Activated gamma-delta T cell (primary cell): Measurements from ENCODE around the gene ADRB2.
A peak's percentile ranks its signal among the peaks of the same experiment; 100 is the strongest.

Experiments used
- DNase-seq: peaks from one replicate; lab custom pipeline; 2025; lab: John Stamatoyannopoulos, UW

ADRB2 gene

DNA sequence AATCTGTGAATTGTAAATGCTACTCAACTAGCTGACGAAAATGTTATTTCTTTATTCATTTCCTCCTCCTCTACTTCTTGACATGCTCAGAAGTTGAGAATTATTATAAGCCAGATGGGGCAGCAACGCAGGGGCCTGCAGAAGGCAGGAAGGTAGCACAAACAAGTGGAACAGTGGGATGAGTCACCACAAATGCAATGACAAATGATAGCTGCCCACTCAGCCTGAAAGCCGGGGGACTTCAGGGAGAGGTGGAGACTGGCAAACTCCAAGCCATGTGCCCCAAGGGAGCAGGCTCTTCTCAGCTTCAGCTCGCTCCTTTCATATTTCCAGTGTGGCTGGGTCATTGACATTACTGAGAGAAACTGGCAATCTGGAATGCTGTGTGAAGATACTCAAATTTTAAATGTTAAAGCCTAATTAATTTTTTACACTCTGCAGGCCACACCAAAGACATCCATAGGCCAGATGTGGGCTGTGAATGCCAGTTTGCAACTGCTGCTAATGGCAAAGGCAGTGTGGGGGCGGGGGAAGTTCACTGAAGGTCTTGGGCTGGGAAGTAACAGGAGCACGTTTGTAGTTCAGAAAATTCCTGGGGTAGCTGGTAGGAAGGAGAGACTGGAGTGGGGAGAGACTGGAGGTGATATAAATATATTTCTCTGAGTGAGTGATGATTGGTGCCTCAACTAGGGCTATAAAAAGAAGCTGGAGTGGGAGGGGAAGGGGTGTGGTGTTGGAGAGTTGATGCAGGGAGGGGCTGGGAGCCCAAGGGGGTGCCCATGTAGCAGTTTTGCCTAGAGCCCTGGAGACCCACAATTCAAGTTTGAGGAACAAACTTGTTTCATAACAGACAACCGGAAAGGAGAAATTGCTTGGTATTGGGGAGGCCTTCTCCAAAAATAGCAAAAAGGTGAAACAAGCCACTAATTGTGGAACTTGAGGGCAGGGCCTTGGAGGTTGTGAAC, 20.8 kb upstream of the ADRB2 start:
- DNase-seq: no peak

DNA sequence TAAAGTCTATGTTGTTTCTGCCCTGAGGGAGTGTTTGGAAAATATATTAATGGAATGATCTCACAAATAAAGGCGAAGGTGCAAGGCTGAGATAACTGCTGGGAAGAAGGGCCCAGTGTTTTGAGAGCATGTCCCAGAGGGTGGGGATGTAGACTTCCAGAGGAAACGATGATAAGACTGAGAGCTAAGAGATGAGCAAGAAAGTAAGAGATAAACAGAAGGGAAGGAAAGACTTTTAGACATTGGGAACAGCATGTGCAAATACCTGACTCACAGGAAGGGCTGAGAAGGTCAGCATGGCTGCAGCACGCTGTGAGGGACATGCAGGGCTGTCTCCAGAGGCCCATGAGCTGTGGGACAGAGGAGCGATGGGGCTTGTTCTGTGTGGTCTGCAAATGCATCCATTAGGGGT, 19.9 kb upstream of the ADRB2 start:
- DNase-seq: no peak

DNA sequence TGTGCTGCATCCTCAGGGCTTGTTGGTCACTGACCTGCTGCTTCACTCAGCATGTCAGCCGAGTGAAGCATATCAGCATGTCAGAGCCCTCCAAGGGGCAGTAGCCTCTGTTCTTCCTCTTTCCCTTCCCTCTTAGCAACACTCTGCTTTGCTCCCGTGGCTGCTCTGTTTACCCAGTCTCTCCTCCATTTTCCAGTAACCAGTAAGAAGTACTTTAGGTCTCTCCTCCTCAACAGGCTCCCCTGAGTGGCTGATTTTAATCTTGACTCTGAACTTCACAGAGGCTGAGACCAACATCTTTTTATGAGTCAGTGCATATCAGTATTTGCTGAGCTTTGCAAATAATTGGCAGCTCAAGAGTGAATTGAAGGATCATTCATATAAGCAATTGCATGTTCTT, 18.6 kb upstream of the ADRB2 start:
- DNase-seq: no peak

DNA sequence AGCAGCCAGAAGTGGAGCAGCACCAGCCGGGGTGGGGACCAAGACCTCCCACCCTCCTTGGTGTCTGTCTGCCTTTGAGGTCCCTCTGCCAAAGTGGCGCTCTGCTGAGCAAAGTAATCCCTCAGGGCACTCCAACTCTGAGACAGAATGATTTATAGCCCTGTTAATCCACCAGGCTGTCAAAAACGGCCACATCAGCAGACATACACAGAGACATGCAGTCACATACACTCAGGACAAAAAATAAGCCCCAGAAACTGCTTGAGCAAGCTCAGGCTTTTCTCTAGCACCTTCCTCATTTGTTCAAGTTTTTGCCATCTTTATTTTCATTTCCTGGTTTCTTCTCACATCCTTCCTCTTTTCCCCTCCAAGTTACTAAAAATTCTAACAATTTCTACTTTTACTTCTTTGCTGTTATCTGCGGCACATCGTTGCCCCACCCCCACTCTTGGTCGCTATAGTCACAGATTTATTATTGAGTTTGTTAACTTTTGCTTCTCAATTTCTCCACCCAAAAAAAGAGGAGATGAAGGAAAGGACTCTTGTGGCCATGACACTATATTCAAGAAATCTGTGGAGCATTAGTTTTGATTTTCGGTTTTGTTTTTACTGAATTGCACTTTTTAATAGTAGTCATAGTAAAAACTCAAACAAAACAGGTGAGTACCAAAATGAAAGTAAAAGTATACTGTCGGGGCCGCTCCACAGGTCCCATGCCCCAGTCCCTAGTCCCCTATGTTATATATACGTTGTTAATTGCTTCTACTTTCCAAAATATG, 17.4 kb upstream of the ADRB2 start:
- DNase-seq: peak; percentile 3

DNA sequence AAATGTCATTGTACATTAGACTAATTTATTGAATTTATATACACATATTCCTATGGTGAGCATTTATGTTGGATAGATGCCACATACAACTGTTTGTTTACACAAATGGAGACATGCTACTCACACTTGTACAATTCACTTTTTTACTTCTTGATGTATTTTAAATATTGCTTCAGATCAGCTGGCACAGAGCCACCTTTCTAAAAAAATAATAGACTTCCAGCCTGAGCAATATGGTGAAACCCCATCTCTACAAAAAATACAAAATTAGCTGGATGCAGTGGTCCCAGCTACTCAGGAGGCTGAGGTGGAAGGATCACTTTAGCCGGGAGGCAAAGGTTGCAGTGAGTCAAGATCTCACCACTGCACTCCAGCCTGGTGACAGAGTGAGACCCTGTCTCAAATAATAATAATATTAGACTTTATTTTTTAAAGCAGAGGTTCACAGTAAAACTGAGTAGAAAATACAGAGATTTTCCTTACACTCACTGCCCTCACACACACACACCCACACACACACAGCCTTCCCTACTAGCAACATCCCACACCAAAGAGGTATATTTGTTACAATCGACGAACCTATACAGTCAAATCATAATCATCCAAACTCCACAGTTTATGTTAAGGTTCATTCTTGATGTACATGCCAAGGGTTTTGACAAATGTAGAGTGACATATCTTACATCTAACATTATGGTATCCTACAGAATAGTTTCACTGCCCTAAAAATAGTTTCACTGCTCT, 16.5 kb upstream of the ADRB2 start:
- DNase-seq: no peak

DNA sequence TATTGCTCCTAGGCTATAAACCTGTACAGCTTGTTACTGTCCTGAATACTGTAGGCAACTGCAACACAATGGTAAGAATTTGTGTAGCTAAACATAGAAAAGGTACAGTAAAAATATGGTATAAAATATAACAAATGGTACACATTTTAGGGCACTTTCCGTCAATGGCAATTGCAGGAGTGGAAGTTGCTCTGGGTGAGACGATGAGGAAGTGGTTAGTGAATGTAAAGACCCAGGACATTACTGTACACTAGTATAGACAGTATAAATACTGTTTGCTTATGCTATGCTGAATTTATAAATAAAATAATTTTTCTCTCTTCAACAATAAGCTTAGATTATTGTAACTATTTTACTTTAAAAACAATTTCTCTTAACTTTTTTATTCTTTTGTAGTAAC, 15.6 kb upstream of the ADRB2 start:
- DNase-seq: no peak

DNA sequence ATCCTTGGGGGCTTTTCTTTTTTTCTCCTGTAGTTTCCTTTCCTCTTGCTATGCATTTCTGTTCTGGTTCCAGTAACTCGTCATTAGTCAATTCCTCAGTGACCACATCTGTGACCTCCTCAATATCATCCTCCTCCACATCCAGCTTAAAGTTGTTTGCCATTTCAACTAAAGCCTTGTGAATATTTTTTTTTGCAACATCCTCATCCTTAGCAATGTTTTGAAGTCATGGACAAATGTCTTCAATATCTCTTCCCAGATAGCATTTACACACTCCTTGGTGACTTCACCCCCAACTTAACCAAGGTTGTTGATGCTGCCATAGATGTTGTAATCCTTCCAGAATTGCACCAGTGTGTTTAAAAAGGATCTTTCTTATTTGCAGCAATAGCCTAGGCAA, 14.7 kb upstream of the ADRB2 start:
- DNase-seq: no peak

DNA sequence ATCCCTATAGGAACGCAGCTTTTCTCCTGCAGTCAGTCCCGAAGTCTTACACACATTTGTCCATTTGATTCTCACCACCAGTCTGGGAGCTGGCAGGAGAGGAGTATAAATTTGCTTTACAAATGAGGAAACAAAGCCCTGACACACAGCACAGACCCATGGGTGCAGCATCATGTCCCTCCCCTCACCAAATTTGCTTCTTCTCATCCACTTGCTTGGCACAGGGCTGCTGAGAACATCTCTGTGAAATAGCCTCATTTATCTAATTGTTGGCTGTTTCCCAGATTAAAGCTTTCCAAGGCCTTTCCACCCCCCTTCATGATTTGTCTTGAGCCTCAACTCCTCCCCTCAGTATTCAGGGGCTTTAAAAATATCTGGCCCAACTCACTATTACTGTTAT, 11.3 kb upstream of the ADRB2 start:
- no peak for DNase-seq

DNA sequence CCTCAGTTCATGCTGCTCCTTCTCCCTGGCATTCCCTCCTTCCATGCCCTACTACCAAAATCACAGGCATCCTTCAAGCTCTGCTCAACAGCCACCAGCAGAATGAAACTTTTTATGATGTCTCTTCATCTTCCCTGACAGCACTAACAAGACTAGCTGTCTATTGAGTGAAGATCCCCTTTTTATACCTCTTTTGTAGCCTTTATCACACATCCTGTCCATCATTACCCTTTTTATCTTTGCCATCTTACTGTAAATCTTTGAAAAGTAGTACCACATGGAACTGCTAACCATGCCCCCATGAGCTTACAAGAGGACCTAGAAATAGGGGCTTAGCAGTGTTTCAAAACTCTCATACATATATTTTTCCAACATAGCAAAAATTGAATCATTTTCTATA, 10.8 kb upstream of the ADRB2 start:
- DNase-seq: no peak

DNA sequence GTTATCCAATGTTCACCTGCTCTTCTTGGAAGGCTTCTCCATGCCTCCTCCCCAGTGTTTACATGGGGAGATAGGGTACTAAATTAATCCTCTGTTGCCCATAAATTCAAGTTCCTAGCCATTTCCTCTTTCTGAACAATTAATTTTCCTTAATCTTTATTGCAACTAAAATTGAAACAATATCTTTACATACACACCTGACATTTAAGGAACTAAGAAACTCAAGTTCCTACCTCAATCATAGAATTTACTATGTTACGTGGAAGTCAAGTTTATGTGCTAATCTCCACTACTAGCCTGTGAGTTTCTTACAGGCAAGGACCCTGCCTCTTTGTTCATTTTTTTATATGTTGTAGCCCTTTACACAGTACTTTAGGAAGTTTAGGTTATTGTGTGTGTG, 10.1 kb upstream of the ADRB2 start:
- no peak for DNase-seq

DNA sequence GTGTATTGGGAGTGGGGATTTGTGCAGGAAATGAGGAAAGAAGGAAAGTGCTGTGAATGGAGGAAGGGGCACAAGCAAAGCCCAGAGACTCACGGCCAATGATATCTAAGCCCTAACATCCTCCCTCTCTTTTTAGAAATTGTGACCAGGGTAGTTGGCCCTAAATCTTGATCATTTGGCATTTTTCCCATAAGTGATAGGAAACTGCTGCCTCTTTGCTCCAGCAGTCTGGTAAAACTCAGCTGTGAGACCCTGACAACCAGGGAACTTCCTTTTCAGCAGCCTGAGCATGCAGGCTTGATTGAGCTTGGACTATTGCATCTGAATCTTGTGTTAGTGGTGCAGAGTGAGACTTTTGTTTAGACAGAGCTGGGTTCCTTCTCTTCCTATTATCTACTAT, 9.6 kb upstream of the ADRB2 start:
- DNase-seq: no peak

DNA sequence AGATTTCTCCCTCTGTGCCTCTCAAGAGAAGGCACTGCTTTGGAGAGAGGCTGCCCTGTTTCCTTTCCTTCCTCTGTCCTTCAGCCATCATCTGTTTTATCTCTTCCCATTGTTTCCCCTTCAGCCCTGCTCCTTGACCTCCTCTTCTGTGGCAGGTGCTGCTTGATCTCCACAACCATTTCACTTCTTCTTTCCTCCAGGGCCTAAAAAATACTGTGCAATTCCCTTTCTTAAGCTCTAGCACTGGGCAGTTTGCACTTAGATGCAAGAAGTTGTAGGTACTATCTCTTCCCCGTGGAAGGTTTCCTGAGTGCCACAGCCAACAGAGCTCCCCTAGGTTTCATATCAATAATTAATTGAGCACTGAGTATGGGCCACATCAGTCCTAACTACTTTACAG, 8.8 kb upstream of the ADRB2 start:
- no peak for DNase-seq

DNA sequence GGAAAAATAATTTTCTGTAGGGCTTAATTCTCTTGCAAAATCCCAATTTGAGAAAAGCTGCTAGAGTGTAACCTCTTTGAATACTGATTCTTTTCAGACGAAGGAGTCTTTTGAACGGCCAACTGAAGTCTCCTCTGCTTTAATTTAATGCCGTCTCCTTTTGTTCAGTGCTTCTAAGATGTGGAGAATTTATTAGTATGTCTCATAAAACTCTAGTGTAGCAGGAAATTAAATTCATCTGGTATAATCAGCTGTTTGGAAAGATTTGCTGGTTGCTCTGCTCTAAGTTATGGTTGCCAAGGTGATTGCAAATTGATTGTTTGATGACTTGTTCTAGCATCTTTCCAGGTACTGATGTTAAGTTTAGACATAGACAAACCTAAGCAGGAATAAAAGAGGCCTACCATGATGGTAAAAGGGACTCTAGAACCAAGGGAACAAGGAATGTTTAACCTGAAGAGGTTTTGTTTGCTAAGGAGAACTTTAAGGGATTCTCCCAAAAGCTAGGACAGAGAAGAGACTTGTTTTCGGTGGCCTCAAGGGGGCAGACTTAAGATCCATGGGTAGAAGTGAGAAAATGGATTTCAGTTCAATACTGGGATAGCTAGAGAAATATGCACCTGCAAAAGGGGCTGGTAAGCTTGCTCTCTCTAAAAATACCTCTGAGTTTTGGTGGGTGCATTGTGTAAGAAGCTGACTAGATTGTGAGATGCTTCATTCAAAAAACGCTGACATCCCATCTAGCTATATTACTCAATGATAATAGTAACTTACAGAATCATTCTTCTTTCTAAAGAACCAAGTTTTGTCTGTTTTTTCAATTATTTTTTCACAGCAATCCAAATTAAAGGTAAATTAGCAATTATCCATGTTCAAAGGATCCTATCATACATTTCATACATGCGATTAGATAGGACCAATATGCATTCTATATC, 5.7 kb upstream of the ADRB2 start:
- DNase-seq: no peak

DNA sequence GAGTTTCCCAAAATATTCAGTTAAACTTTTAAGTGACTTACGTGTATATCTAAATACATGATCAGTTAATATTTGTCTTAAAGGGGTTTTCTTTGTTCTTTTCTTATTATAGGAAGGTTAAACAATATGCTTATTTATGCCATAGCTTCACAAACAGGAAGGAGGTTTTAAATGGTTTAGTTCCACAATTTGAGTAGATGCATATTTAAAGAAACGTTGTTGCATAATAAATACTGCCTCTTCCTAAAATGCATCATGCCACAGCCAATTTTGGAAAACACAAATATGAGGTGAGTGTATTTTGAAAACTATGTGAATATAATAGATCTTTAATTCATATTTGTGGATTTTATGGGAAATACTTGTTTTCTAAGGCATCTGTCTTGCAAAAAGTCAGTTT, 2.5 kb upstream of the ADRB2 start:
- DNase-seq: no peak

DNA sequence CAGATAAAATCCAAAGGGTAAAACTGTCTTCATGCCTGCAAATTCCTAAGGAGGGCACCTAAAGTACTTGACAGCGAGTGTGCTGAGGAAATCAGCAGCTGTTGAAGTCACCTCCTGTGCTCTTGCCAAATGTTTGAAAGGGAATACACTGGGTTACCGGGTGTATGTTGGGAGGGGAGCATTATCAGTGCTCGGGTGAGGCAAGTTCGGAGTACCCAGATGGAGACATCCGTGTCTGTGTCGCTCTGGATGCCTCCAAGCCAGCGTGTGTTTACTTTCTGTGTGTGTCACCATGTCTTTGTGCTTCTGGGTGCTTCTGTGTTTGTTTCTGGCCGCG, 727 bp upstream of the ADRB2 start:
- no peak for DNase-seq

DNA sequence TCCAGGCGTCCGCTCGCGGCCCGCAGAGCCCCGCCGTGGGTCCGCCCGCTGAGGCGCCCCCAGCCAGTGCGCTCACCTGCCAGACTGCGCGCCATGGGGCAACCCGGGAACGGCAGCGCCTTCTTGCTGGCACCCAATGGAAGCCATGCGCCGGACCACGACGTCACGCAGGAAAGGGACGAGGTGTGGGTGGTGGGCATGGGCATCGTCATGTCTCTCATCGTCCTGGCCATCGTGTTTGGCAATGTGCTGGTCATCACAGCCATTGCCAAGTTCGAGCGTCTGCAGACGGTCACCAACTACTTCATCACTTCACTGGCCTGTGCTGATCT, 294 bp downstream of the ADRB2 start:
- no peak for DNase-seq

DNA sequence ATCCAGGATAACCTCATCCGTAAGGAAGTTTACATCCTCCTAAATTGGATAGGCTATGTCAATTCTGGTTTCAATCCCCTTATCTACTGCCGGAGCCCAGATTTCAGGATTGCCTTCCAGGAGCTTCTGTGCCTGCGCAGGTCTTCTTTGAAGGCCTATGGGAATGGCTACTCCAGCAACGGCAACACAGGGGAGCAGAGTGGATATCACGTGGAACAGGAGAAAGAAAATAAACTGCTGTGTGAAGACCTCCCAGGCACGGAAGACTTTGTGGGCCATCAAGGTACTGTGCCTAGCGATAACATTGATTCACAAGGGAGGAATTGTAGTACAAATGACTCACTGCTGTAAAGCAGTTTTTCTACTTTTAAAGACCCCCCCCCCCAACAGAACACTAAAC, 1.3 kb downstream of the ADRB2 start:
- no peak for DNase-seq

DNA sequence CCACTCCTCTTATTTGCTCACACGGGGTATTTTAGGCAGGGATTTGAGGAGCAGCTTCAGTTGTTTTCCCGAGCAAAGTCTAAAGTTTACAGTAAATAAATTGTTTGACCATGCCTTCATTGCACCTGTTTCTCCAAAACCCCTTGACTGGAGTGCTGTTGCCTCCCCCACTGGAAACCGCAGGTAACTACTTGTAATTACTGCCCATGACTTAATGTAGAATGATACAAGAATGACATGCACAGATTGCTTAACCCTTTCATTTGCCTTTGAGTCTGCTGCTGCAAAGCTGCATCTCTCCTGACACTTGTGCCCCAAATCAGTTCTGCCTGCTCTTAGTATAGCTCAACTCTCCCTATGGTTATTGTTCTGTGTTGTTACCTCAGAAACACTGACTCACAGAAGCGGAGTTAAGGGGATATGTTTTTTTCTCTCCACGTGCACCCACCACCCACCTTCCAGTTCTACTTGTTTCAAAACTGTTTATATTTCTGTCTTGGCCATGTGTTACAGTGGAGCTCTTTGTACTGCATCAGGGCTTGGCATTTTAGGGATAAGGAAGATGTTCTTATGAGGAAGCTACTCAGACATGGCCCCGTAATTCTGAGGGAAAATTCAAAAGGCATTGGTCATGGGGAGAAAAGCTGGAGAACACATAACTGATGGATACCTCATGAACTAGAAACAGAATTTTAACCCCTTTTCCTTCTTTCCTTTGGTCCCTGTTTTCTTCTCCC, 2.3 kb downstream of the ADRB2 start:
- DNase-seq: no peak

DNA sequence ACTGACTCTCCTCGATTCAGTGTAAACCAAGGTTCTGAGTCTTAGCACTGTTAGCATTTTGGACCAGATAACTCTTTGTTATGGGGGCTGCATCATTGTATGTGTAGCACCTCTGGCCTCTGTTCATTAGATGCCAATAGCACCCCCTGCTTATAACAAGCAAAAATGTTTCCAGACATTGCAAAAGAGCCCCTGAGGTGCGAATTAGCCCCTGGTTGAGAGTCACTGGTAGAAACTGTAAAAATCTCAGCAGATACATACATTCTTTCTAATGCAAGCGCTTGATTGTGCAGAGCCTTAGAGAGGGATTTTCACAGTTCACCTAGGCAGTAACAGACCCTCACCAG, 2.8 kb downstream of the ADRB2 start:
- DNase-seq: no peak

DNA sequence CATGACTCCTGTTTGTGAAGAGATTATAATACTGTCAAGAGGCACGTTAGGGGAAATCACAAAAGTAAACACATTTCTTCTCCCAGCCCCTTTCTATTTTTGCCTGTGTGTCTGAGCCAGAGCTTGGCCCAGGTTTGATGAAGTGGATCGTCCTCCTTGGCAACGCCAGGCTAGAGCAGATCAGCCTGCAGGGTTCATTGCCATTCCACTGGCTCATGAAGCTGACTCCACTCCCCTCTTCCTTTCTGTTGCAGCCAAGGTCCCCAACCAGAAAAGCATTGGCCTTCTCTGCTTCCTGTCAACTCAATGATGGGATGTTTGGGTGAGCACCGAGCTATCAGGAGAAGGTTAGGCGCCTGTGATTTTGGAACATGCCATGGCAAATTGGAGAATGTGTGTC, 3.3 kb downstream of the ADRB2 start:
- DNase-seq: no peak

DNA sequence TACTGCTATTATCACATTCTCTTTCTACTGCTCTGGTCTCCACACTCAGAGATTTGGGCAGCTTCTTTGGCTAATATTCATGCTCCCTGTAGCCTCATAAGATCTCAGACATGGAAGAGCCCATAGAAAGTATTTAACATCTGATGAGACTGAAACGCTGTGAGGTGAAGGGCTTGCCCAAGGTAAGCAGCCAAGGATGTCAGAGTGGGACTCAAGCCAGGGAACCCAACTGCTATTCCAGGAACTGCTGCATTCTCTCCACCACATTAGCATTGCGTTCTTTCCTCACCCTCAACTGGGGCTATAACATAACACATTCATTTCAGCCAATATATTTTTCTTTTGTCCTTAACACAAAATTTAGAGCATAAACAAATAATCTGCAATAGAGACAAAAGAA, 3.8 kb downstream of the ADRB2 start:
- DNase-seq: no peak
